AG04449 (cell line): Measurements from ENCODE around the gene ARL5A.

Source experiments
- CTCF ChIA-PET: fragments of 350-600 bp; formaldehyde crosslinking; extraction: SDS; loops from one replicate; lab custom pipeline; 2021; ENCODE audit warnings: antibody characterized with exemption; lab: Yijun Ruan, JAX
- POLR2A ChIA-PET: fragments of 400-600, 350-600 bp; formaldehyde crosslinking; extraction: SDS; loops from one replicate; lab custom pipeline; 2020; ENCODE audit warnings: antibody characterized with exemption, inconsistent platforms; lab: Yijun Ruan, JAX
- DNase-seq: peaks from one replicate; pipeline ENCODE4 v3.0.0-alpha.2; 2010; ENCODE audit warnings: low read depth, low spot score
- H3K4me3 ChIP-seq: 2 replicates; pipeline ENCODE4 v1.5.1; 2011; ENCODE audit warnings: low read depth, mild to moderate bottlenecking, control low read depth, low read length
- CTCF ChIP-seq: IDR thresholded peaks from one replicate; pipeline ENCODE4 v1.5.1; 2011; ENCODE audit warnings: mild to moderate bottlenecking, moderate library complexity, low read length, control low read depth, inconsistent platforms; ENCODE audit not compliant: insufficient read depth; ENCODE audit errors: missing control alignments

The ARL5A gene

GRCh38 chr2:151774506-151774905 is 53.7 kb downstream of the ARL5A start:
- DNase-seq: peak; percentile 36
- POLR2A ChIA-PET: no interaction called here
- no peak for TF ChIP-seq CTCF
- H3K4me3 ChIP-seq: no peak overlapping the region
- CTCF ChIA-PET: no interaction called here

GRCh38 chr2:151771599-151772358 is 56.4 kb downstream of the ARL5A start:
- ChIA-PET POLR2A (no interaction called here), CTCF (interaction anchor here (1.2 kb wide), 1 partner anchor 16 kb away, joined by 3 read pairs; no protein-coding TSS in a partner anchor)
- TF ChIP-seq CTCF: no peak
- H3K4me3 ChIP-seq: no peak overlapping the region
- no peak for DNase-seq

- no peak for TF ChIP-seq CTCF
- POLR2A ChIA-PET: interaction anchor here (0.7 kb wide), 1 partner anchor 215 kb away, joined by 3 read pairs; no protein-coding TSS in a partner anchor
- DNase-seq: no peak
- CTCF ChIA-PET: no interaction called here
- H3K4me3 ChIP-seq: no peak overlapping the region
Measured at GRCh38 chr2:151770995-151771394, 57.2 kb downstream of the ARL5A start.

GRCh38 chr2:151769606-151770005 is 58.6 kb downstream of the ARL5A start:
- H3K4me3 ChIP-seq: no peak overlapping the region
- DNase-seq: no peak
- TF ChIP-seq CTCF: no peak
- POLR2A ChIA-PET: no interaction called here
- CTCF ChIA-PET: no interaction called here

- H3K4me3 ChIP-seq: no peak overlapping the region
- ChIA-PET CTCF (no interaction called here), POLR2A (no interaction called here)
- no peak for DNase-seq
- no peak for TF ChIP-seq CTCF
Measured at GRCh38 chr2:151767536-151767935, 60.7 kb downstream of the ARL5A start.

GRCh38 chr2:151766437-151767153 is 61.6 kb downstream of the ARL5A start:
- H3K4me3 ChIP-seq: no peak overlapping the region
- ChIA-PET CTCF (no interaction called here), POLR2A (no interaction called here)
- DNase-seq: no peak
- no peak for TF ChIP-seq CTCF
